GM19193 (cell line): ENCODE data around the gene MRAS.

Source experiments
- POLR2A ChIP-seq: IDR thresholded peaks from 4 replicates; pipeline ENCODE4 v1.6.1; 2011; ENCODE audit not compliant: insufficient read depth, insufficient read length; ENCODE audit errors: extremely low read depth

Gene MRAS

DNA sequence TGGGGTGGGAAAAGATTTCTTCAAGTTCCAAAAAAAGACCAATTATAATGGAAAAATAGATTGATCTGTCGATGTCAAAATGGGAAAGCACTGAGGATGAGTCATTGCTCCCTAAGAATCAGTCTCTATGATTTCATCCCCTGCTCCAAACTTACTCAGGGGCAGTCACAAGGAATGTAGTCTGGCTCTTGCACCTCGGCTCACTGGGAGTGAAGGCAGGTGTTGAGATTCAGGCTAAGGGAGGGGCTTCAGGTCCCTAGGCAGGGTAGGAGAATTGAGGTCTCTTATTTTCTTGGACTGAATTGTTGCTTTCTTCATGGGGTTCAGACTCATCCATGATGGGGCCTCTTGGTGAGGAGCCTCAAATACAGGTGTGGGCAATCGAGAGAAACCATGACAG, 100.3 kb downstream of the MRAS start:
- TF ChIP-seq POLR2A = no peak

DNA sequence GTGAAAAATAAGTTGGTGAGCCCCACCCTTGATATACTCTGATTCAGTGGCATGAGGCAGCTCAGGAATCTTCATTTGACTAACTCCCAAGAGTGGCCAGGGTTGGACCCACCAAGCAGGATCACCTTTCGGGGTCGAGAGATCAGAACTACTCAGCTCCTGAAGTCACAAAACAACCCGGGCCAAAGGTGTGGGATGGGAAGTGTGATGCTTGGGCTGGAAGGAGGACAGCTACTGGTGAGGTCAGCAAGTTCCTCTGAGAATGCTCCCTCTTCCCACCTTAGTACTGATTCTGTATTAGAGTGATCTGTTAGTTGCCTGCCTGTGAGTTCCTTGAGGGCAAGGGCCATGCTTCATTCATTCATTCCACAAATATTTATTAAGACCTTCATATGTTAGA, 101.1 kb downstream of the MRAS start:
- no peak for TF ChIP-seq POLR2A

- TF ChIP-seq POLR2A = no peak
Measured at GRCh38 chr3:138450181-138450580, 101.8 kb downstream of the MRAS start.

DNA sequence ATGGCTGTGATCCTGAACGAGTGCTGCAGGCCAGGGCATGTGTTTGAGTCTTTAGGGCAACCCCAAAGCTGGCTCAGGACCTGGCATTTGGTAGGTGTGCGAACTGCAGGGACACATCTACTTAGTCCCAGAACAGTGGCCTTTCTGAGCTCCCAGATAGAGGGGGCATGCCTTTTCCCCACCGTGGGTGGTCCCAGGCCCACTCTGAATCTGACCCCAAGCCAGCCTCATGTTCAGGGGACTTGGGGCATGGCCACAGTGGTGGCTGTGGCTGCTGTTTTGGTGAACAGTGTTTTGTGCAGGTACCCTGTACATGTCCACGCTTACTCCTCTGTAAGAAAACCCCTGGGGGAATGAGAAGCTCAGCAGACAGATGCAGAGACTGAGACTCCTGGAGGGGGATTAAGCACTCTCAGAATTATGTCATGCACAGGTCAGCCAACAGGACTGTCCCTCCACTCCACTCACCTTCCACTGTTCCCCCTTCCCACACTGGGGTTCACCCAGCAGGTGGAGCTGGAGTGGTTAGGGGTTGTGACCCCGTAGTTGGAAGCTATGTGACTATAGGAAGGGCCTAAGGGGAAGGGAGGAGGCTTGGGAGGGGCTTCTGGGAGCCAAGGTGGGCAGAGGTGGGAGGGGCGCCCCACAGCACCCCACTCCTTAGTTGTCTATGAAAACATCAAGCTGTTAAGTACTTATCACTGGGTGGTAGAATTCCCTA, 102.5 kb downstream of the MRAS start:
- no peak for TF ChIP-seq POLR2A

DNA sequence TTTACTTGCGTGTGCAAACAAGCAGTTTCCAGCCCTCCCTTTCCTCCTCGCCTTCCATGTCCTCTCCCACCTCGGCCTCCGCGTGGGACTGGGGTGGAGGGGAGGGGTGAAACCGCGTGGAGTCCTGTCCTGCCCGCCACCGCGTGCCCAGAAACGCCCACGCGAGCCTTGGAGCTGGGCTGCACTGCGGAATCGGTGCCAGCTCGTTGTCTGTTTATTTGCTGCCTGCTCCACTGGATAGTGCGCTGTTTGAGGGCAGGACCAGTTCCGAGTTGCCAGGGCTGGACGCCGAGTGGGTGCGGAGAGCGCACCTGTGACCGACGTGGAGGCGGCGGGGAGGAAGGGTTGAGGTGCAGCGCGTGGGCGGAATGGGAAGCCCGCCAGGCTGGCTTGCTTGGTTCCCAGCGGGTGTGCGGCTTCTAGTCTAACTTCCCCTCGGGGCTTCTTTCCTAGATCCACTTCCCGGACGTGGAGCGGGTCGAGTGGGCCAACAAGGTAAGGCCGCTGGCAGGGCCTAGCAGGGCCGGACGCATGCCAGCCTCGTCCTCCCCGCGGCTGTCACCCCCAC, 103.3 kb downstream of the MRAS start:
- no peak for TF ChIP-seq POLR2A

GRCh38 chr3:138452436-138452835, 104.1 kb downstream of the MRAS start:
- no peak for TF ChIP-seq POLR2A
